Mucosa of descending colon (tissue), 3 donors: ENCODE measurements around the gene HLA-DQA1. TPM values are rescaled to one million over a fixed set of nuclear protein-coding genes. Genes with fewer than 3 reads are reported as not detected.
"Not testable (repeated sequence)": the region's sequence is repeated elsewhere in the genome, so short reads cannot be mapped to it uniquely, and the experiment has no call there.

Experiments used
- ATAC-seq: fragments of 200-7000 bp; cut with Tn5 transposase; one replicate; pipeline ENCODE4 v1.9.1; 2020; ENCODE audit warnings: mild to moderate bottlenecking, moderate library complexity
- DNase-seq, 3 donors: peaks; one replicate each; pipeline ENCODE4 v3.0.0-alpha.2; 2020
- H3K36me3 ChIP-seq: fragments of 200-600 bp; one replicate; pipeline ENCODE4 v1.8.0; 2021; ENCODE audit warnings: low read depth, mild to moderate bottlenecking
- H3K4me1 ChIP-seq: fragments of 200-600 bp; one replicate; pipeline ENCODE4 v1.8.0; 2021; ENCODE audit warnings: low read depth, mild to moderate bottlenecking
- H3K4me3 ChIP-seq: fragments of 200-600 bp; one replicate; pipeline ENCODE4 v1.8.0; 2021; ENCODE audit warnings: mild to moderate bottlenecking
- H3K9me3 ChIP-seq: fragments of 200-600 bp; one replicate; pipeline ENCODE4 v1.8.0; 2021; ENCODE audit warnings: mild to moderate bottlenecking
- CTCF ChIP-seq: fragments of 200-600 bp; IDR thresholded peaks from one replicate; pipeline ENCODE4 v1.8.0; 2022; ENCODE audit warnings: antibody characterized with exemption, mild to moderate bottlenecking
- intact Hi-C, 2 donors: fragments of 100-400 bp; cut with DNase I in 1 of 2; cut with micrococcal nuclease in 1 of 2; formaldehyde crosslinking; loops; one replicate each; pipeline versions ENCODE4 v1.11.0 to v1.11.1; 2022; cut with DNase I, micrococcal nuclease
- total RNA-seq, 3 donors: library from RNA; stranded (reverse); fragmentation: NEBNext Ultra II Directional in 2 of 3; extraction: Animal tissue kit (Norgen Biotek cat#: 25700) in 2 of 3; gene quantifications; one replicate each; pipeline versions ENCODE4 v1.2.1 to v1.2.4, GENCODE V29; 2021 to 2023
- donor health status: DM: no; HTN: no; CAD: no; lungs with moderate emphysema.
- donor health status: DM: no; HTN: no; CAD: no.
- donor health status: DM: no; HTN: yes; CAD: no.

Gene HLA-DQA1
- total RNA-seq, 3 donors from 2014 or later = 9.9 to 36.2 (median 24.1) TPM

GRCh38 chr6:32623693-32624092 is 13.5 kb upstream of the HLA-DQA1 start:
- DNase-seq = peak in 1 of 3 donors; percentile 22
- Histone ChIP-seq H3K9me3 (no peaks in the 10 kb centered on the region), H3K36me3 (no peaks in the 10 kb centered on the region), H3K4me3 (no peak overlapping the region), H3K4me1 (no peaks in the 10 kb centered on the region)
- no peak for ATAC-seq
- no peak for TF ChIP-seq CTCF
- intact Hi-C loops = no loop called here

- Histone ChIP-seq H3K36me3 (no peaks in the 10 kb centered on the region), H3K4me1 (no peaks in the 10 kb centered on the region), H3K4me3 (no peak overlapping the region), H3K9me3 (no peaks in the 10 kb centered on the region)
- no peak for TF ChIP-seq CTCF
- ATAC-seq = no peak
- intact Hi-C loops = no loop called here
- DNase-seq = no peak
Observed at GRCh38 chr6:32624565-32624964, 12.6 kb upstream of the HLA-DQA1 start.

GRCh38 chr6:32625137-32625536 is 12.1 kb upstream of the HLA-DQA1 start:
- TF ChIP-seq CTCF = no peak
- H3K9me3 ChIP-seq = no peaks in the 10 kb centered on the region
- DNase-seq (no peak), ATAC-seq (no peak)
- H3K4me1 ChIP-seq = no peaks in the 10 kb centered on the region
- H3K36me3 ChIP-seq = no peaks in the 10 kb centered on the region
- no peak overlapping the region for H3K4me3 ChIP-seq
- intact Hi-C loops = no loop called here

GRCh38 chr6:32627249-32627648 is 10.0 kb upstream of the HLA-DQA1 start:
- H3K9me3 ChIP-seq = no peaks in the 10 kb centered on the region
- no peaks in the 10 kb centered on the region for H3K36me3 ChIP-seq
- H3K4me3 ChIP-seq = no peak overlapping the region
- intact Hi-C loops = no loop called here
- DNase-seq (no peak), ATAC-seq (no peak)
- no peak for TF ChIP-seq CTCF
- no peaks in the 10 kb centered on the region for H3K4me1 ChIP-seq

GRCh38 chr6:32627831-32628230 is 9.4 kb upstream of the HLA-DQA1 start:
- no peaks in the 10 kb centered on the region for H3K4me1 ChIP-seq
- no peaks in the 10 kb centered on the region for H3K9me3 ChIP-seq
- intact Hi-C loops = no loop called here
- TF ChIP-seq CTCF = no peak
- peak in 1 of 3 donors; percentile 56 for DNase-seq
- peak; percentile 71 for ATAC-seq
- H3K36me3 ChIP-seq = no peaks in the 10 kb centered on the region
- H3K4me3 ChIP-seq = no peak overlapping the region

- H3K36me3 ChIP-seq, H3K4me3 ChIP-seq, intact Hi-C loops, H3K9me3 ChIP-seq, DNase-seq, H3K4me1 ChIP-seq, ATAC-seq: not testable (repeated sequence)
Observed at GRCh38 chr6:32629793-32630192, 7.4 kb upstream of the HLA-DQA1 start.
